Umbilical cord (tissue), 2 donors: ENCODE measurements around the gene EBF3. TPM values are rescaled to one million over a fixed set of nuclear protein-coding genes. Genes with fewer than 3 reads are reported as not detected.

Experiments
- DNase-seq: peaks from one replicate; pipeline ENCODE4 v3.0.0-alpha.2; 2015; ENCODE audit warnings: low spot score
- total RNA-seq: library from RNA; depleted of rRNA; stranded (reverse); fragments of >200 nt; gene quantifications from one replicate; pipeline ENCODE4 v1.2.3, GENCODE V29; 2014; ENCODE audit warnings: low replicate concordance; ENCODE audit not compliant: insufficient read depth

EBF3 gene, protein sequence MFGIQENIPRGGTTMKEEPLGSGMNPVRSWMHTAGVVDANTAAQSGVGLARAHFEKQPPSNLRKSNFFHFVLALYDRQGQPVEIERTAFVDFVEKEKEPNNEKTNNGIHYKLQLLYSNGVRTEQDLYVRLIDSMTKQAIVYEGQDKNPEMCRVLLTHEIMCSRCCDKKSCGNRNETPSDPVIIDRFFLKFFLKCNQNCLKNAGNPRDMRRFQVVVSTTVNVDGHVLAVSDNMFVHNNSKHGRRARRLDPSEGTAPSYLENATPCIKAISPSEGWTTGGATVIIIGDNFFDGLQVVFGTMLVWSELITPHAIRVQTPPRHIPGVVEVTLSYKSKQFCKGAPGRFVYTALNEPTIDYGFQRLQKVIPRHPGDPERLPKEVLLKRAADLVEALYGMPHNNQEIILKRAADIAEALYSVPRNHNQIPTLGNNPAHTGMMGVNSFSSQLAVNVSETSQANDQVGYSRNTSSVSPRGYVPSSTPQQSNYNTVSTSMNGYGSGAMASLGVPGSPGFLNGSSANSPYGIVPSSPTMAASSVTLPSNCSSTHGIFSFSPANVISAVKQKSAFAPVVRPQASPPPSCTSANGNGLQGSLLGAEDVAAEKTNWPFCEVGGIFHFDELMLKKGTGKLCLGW
- 3.6 TPM for total RNA-seq

DNA sequence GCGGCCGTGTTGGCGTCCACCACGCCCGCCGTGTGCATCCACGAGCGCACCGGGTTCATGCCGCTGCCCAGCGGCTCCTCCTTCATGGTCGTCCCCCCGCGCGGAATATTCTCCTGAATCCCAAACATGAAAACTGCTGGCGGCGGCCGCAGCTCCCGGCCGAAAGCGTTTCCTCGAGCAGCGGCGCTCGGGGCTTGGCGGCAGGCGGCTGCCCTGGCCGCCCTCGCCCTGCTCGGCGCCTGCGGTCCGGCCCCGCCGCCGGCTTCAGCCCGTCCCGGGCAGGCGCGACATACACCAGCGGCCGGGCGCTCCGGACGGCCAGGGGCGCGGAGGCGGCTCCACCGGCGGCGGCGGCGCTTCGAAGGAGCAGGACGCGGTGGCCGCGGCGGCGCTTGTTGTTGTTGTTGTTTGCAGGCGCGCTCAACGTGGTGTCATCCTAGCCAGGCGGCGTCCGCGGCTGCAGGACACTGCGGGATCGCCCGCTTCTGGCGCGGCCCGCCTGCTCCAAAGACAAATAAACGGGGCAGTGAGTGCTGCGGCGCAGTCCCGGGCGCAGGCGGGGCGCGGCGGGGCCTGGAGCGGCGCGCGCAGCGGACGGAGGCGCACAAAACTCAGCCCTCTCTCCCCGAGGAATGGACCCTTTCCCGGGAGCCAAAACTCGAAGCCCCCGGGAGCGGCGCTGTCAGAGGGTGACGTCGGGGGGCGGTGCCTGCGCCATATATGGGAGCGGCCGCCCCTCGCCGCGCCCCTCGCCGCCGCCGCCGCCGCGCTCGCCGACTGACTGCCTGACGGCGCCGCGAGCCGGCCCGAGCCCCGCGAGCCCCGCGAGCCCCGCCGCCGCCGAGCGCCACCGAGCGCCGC lies at the start of gene EBF3:
TSS of gene EBF3 (minus strand) at position 634 of the 861 bp plus-strand sequence. CDS start at position 128, 506 bp downstream.
- DNase-seq = peak; percentile 68

GRCh38 chr10:130013335-130014262 lies 49.5 kb upstream of the EBF3 start:
- no peak for DNase-seq

DNA sequence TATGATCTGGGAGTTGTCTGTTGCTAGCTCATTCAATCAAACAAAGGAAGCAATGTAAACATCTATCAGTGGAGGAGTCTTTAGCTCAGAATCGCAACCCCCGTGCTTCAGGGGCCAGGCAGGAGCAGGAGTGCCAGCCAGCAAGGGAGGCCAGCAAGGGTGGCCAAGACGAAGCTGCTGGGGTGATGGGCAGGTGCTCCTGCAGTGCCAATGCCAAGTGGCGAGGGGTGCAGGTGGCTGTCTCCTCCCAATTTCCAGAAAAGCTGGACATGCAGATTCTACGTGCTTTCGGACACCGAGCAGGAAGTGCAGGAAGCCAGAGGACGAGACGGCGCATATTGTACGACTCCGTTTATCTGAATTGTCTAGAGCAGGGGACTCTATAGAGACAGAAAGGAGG lies 48.1 kb upstream of the EBF3 start:
- no peak for DNase-seq

- no peak for DNase-seq
Measured at GRCh38 chr10:130010653-130011052, 46.6 kb upstream of the EBF3 start.

GRCh38 chr10:130009228-130009627 lies 45.2 kb upstream of the EBF3 start:
- no peak for DNase-seq

DNA sequence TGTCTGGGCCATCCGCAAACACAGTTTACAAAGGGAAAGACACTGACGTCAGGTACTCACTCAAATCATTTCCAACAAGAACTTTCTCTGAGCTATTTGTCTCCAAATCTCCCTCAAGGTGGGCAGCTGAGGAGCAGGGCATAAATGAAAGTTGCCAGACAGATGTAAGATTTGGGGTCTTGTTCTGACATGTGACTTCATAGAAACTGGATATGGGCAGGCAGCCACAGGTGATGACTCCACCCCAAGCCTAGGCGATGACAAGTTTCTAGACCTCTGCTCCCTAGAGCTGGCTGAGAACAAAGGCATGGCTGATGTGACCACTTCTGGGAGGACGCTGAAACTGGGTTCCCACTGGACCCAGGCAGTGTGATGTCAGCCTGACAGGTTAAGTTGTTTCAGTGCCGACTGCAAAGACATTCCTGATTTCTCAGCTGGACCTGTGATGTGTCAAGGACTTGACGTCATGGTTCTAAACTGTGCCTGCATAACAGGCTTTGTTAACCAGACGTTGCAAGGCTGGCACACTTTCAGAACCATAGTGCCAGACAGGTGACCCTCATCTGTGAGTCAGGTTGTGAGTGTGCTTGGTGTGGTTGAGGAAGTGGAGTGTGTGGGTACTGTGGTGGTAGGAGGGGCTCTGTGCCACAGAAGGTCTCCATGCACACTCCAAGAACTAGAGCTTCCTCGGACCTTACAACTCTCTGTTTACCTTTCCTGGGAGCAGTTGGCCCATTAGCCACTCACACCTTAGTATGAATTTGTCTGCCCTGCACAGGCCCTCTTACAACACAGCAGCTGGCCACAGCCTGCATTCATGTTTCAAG lies 39.9 kb upstream of the EBF3 start:
- DNase-seq = no peak

DNA sequence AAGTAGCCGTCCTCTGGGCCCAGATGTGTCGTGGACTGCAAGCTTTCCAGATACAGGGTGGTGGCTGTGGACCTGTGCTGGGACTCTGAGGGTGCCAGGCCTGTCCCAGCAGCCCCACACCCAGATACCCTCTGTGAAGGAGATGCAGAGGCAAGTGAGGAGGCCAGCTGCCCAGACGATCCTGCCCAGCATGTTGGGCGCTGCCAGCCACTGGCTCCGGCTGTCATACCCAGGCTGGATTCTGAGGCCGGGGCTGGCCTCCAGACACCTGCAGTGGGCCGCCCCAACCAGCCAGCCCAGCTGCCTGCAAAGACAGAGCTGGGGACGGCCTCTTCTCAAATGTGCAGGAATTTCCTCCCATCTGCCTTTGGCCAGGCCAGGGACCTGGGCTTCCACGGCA lies 39.1 kb upstream of the EBF3 start:
- DNase-seq = no peak

DNA sequence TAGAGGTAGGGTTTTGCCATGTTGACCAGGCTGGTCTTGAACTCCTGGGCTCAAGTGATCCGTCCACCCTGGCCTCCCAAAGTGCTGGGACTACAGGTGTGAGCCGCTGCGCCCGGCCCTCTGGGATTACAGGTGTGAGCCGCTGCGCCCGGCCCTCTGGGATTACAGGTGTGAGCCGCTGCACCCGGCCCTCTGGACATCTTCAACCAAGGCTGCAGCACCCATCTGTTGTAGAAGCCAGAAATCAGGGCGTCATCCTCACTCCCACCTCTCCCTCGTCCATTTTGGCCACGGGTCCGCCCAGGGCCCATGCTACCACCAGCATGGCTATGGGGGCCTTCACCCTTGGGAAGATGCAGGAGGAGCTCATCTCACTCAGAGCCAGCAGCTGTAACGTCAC lies 38.5 kb upstream of the EBF3 start:
- DNase-seq = no peak

DNA sequence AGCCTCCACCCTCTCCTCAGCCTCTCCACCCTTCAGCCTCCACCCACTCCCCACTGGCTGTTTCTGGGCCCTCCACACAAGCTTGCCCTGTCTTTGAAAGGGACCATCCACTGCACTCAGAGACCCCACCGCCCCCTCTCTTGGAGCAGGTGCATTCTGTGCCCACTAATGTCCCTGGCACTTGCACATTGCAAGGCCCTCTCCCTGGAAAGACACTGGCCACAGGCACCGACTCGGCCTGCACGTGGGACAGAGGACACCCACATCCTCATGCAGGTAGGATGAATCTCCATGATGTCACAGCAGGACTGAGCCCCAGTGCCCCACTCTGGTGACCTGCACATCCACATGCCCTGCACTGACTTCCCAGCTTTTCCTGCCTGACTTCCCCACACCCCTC lies 36.8 kb upstream of the EBF3 start:
- DNase-seq = no peak

DNA sequence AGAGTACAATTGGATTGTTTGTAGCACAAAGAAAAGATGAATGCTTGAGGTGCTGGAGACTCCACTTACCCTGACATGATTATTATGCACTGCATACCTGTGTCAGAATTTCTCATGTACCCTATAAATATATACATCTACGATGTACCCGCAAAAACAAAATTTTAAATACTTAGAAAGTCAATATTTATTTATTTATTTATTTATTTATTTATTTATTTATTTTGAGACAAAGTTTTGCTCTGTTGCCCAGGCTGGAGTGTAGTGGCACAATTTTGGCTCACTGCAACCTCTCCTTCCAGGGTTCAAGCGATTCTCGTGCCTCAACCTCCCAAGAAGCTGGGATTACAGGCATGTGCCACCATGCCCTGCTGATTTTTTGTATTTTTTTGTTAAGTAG lies 35.1 kb upstream of the EBF3 start:
- no peak for DNase-seq

DNA sequence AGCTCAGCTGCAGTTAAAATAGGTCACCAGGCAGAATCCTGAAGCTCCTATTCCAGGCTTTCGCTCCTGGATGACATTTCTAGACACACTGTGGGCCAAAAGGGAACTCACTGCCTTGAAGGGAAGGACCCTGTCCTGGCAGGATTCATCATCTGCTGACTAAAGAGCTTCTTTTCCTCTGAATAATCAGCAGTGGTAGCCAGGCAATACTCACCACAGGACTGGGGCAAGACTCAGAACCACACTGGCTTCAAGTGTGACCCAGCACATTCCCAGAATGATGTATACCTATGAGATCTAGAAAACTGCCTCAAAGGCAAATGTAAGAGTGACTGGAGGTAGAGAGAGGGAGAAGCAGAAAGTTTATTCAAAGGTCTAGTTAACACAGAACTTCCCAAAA lies 29.5 kb upstream of the EBF3 start:
- DNase-seq = no peak

DNA sequence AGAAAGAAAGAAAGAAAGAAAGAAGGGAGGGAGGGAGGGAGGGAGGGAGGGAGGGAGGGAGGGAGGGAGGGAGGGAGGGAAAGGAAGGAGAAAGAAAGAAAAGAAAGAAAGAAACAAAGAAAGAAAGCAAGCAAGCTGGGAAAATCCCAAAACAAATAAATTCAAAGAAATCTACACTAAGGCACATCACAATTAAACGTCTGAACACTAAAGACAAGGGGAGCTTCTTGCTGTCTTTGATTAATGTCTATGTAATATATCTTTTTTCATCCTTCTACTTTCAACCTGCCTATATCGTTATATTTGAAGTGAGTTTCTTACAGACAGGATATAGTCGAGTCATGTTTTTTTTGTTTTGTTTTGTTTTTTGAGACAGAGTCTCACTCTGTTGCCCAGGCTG lies 28.3 kb upstream of the EBF3 start:
- no peak for DNase-seq

GRCh38 chr10:129982825-129983224 lies 18.8 kb upstream of the EBF3 start:
- no peak for DNase-seq

- DNase-seq = no peak
Measured at GRCh38 chr10:129978980-129979379, 14.9 kb upstream of the EBF3 start.

- no peak for DNase-seq
Measured at GRCh38 chr10:129978322-129978721, 14.2 kb upstream of the EBF3 start.

DNA sequence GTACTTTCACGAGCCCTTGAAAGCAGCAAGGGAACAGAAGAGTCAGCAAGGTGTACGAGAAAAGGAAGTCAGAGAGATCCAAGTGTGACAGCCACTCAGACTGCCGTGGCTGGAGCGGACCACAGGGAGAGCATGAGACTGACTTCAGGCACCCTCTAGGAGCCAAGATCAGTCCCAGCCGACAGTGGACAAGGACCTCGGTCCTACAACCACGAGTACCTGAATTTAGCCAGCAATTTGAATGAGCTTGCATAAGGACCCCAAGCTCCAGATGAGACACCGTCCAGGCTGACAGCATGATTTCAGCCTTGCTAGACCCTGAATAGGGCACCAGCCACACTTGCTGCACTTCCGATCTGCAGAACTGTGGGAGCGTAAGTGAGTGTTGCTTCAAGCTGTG lies 13.7 kb upstream of the EBF3 start:
- no peak for DNase-seq

DNA sequence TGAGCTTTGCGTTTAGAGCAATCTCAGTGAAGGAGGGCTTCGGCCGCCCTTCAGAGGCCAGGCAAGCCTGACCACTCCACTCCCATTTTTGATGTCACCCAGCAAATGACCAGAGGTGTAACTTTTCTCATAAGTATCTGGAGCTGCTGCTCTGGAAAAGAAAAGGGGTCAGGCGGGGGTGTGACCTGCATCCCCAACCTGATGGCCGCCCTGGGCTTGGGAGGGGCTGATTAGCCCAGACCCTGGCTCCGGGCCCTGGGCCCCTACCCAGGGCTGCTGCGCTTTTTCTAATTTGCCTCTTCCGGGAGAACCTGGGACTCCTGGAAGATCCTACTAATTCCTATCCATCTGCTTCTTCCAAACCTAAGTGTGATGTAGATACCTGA lies 9.6 kb upstream of the EBF3 start:
- no peak for DNase-seq

- DNase-seq = no peak
Measured at GRCh38 chr10:129972966-129973673, 9.0 kb upstream of the EBF3 start.

GRCh38 chr10:129972145-129972965 lies 8.3 kb upstream of the EBF3 start:
- DNase-seq = no peak
